ENCODE measurements around the gene ITGBL1. TPM values are rescaled to one million over a fixed set of nuclear protein-coding genes. Genes with fewer than 3 reads are reported as not detected.

The ITGBL1 gene
- total and polyA plus RNA-seq, 9 donors, result 0.45 to 9.3 (median 1.8) TPM

- DNase-seq, result no peak
- Histone ChIP-seq H3K36me3 (no peaks in the 10 kb centered on the region), H3K4me1 (ENCODE audit: insufficient read depth) (no peaks in the 10 kb centered on the region), H3K4me3 (no peak overlapping the region), H3K27me3 (no peaks in the 10 kb centered on the region), H3K9me3 (no peaks in the 10 kb centered on the region), H3K27ac (no peak overlapping the region)
- WGBS, 3 donors, result 65 to 73% (median 71%) methylated on average over 4 of the region's 4 CpGs
- intact Hi-C loops (cut with DNase I), result no loop called here
- no peak for TF ChIP-seq EP300 (IDR thresholded peaks at IDR 0.05)
- TF ChIP-seq POLR2A (IDR thresholded peaks at IDR 0.05), result no peak
- TF ChIP-seq, protein P1, sequence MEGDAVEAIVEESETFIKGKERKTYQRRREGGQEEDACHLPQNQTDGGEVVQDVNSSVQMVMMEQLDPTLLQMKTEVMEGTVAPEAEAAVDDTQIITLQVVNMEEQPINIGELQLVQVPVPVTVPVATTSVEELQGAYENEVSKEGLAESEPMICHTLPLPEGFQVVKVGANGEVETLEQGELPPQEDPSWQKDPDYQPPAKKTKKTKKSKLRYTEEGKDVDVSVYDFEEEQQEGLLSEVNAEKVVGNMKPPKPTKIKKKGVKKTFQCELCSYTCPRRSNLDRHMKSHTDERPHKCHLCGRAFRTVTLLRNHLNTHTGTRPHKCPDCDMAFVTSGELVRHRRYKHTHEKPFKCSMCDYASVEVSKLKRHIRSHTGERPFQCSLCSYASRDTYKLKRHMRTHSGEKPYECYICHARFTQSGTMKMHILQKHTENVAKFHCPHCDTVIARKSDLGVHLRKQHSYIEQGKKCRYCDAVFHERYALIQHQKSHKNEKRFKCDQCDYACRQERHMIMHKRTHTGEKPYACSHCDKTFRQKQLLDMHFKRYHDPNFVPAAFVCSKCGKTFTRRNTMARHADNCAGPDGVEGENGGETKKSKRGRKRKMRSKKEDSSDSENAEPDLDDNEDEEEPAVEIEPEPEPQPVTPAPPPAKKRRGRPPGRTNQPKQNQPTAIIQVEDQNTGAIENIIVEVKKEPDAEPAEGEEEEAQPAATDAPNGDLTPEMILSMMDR (IDR thresholded peaks at IDR 0.05), result no peak
Measured at GRCh38 chr13:101654883-101655282, 202.4 kb downstream of the ITGBL1 start.

DNA sequence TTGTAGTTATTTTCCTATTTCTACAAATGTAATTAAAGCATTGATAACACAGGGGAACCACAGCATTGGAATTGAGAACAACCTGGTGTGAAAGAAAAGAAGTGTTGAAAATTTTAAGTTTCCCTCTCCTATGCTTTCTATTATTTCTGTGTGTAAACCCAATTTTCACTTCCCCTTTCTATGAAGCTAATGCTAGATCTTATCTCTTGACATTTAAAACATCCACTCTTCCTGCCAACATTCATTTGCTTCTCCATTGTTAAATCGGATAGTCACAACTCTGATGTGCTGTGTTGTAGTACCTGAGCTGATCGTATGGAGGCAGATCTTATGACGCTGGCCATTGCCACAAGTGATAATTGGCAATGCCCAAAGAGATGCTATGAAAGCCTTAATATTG, 203.0 kb downstream of the ITGBL1 start:
- no peaks in the 10 kb centered on the region for H3K36me3 ChIP-seq
- no peaks in the 10 kb centered on the region for H3K4me1 ChIP-seq (ENCODE audit: insufficient read depth)
- H3K9me3 ChIP-seq, result no peaks in the 10 kb centered on the region
- TF ChIP-seq POLR2A (IDR thresholded peaks at IDR 0.05) (no peak), EP300 (IDR thresholded peaks at IDR 0.05) (no peak)
- TF ChIP-seq, protein P1 (IDR thresholded peaks at IDR 0.05), result no peak
- no peak overlapping the region for H3K27ac ChIP-seq
- DNase-seq, result no peak
- intact Hi-C loops (cut with DNase I), result no loop called here
- no peaks in the 10 kb centered on the region for H3K27me3 ChIP-seq
- WGBS, 3 donors, result 80 to 86% (median 83%) methylated on average over 3 of the region's 3 CpGs
- H3K4me3 ChIP-seq, result no peak overlapping the region

DNA sequence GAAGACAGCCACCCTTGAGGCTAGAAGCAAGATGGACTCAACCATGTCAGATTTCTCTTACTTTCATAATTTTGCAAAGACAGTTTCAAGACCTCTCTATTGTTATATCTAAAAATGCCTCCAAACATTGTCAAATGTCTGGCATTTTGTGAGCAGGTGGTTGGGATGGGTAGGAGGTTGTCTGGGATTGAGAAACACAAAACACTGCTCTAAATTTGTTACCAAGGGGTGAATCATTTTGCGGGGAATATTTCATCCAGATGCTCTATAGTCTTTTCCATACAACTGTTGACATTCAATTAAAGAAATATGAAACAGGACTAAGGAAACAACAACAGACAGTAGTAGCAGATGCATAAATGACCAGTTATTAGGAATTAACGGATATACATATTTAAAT, 208.2 kb downstream of the ITGBL1 start:
- DNase-seq, result no peak
- H3K9me3 ChIP-seq, result no peaks in the 10 kb centered on the region
- TF ChIP-seq, protein P1 (IDR thresholded peaks at IDR 0.05), result no peak
- no peak for TF ChIP-seq POLR2A (IDR thresholded peaks at IDR 0.05)
- TF ChIP-seq EP300 (IDR thresholded peaks at IDR 0.05), result no peak
- H3K27ac ChIP-seq, result no peak overlapping the region
- intact Hi-C loops (cut with DNase I), result no loop called here
- H3K4me1 ChIP-seq (ENCODE audit: insufficient read depth), result no peaks in the 10 kb centered on the region
- no peaks in the 10 kb centered on the region for H3K36me3 ChIP-seq
- H3K4me3 ChIP-seq, result no peak overlapping the region
- no peaks in the 10 kb centered on the region for H3K27me3 ChIP-seq
- 86 to 96% (median 94%) methylated on average over 2 of the region's 2 CpGs for WGBS, 3 donors

DNA sequence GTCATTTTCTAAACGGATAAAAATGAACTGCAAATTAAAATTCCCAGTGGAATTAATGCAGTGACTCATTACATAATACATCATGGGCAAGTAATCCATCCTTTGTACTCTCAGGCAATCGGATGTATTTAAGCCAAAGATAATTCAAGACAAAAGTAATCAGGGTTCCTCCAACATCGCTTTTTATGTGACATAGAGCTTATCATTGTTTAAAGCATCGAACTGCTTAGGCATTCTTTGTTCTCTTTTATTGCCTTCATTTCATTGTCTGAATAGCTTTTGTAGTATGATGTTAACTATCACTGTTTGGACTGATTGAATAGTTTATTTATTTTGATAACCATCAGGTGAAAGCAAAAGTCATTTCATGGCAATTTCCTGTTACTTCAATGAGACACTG, 209.4 kb downstream of the ITGBL1 start:
- intact Hi-C loops (cut with DNase I), result no loop called here
- TF ChIP-seq, protein P1 (IDR thresholded peaks at IDR 0.05), result no peak
- TF ChIP-seq EP300 (IDR thresholded peaks at IDR 0.05), result no peak
- no peak for TF ChIP-seq POLR2A (IDR thresholded peaks at IDR 0.05)
- Histone ChIP-seq H3K9me3 (no peaks in the 10 kb centered on the region), H3K4me3 (no peak overlapping the region), H3K4me1 (ENCODE audit: insufficient read depth) (no peaks in the 10 kb centered on the region), H3K36me3 (no peaks in the 10 kb centered on the region), H3K27ac (no peak overlapping the region), H3K27me3 (no peaks in the 10 kb centered on the region)
- no peak for DNase-seq
- WGBS, 3 donors, result 57 to 85% (median 57%) methylated on average over 4 of the region's 4 CpGs

All from ovary (tissue), 9 donors.